Measurements from ENCODE around the gene CCDC107.

The CCDC107 gene

GRCh38 chr9:35682051-35682450, 24.0 kb downstream of the CCDC107 start:
- TF ChIP-seq FOXP2 (optimal IDR thresholded peaks at IDR 0.05; ENCODE audit: borderline replicate concordance, extremely low read depth, extremely low read length, insufficient read depth) (no peak), TAF1 (IDR thresholded peaks at IDR 0.05; ENCODE audit: borderline replicate concordance, insufficient read depth, low read length) (no peak), REST (IDR thresholded peaks at IDR 0.05; ENCODE audit: insufficient read depth in 1 of 2, low read depth in 2 of 2, low read length in 2 of 2) (no peak), POLR2AphosphoS5 (IDR thresholded peaks at IDR 0.05; ENCODE audit: low read depth, low read length) (no peak), SIN3A (IDR thresholded peaks at IDR 0.05; ENCODE audit: borderline replicate concordance, insufficient read depth, low read length) (no peak)

GRCh38 chr9:35682520-35683315, 24.6 kb downstream of the CCDC107 start:
- no peak for TF ChIP-seq FOXP2 (optimal IDR thresholded peaks at IDR 0.05; ENCODE audit: borderline replicate concordance, extremely low read depth, extremely low read length, insufficient read depth)
- TF ChIP-seq TAF1 (IDR thresholded peaks at IDR 0.05; ENCODE audit: borderline replicate concordance, insufficient read depth, low read length) = no peak
- TF ChIP-seq SIN3A (IDR thresholded peaks at IDR 0.05; ENCODE audit: borderline replicate concordance, insufficient read depth, low read length) = no peak
- TF ChIP-seq REST (IDR thresholded peaks at IDR 0.05; ENCODE audit: insufficient read depth in 1 of 2, low read depth in 2 of 2, low read length in 2 of 2) = no peak
- no peak for TF ChIP-seq POLR2AphosphoS5 (IDR thresholded peaks at IDR 0.05; ENCODE audit: low read depth, low read length)

GRCh38 chr9:35683323-35683722, 25.2 kb downstream of the CCDC107 start:
- no peak for TF ChIP-seq SIN3A (IDR thresholded peaks at IDR 0.05; ENCODE audit: borderline replicate concordance, insufficient read depth, low read length)
- no peak for TF ChIP-seq REST (IDR thresholded peaks at IDR 0.05; ENCODE audit: insufficient read depth in 1 of 2, low read depth in 2 of 2, low read length in 2 of 2)
- TF ChIP-seq POLR2AphosphoS5 (IDR thresholded peaks at IDR 0.05; ENCODE audit: low read depth, low read length) = no peak
- TF ChIP-seq FOXP2 (optimal IDR thresholded peaks at IDR 0.05; ENCODE audit: borderline replicate concordance, extremely low read depth, extremely low read length, insufficient read depth) = no peak
- TF ChIP-seq TAF1 (IDR thresholded peaks at IDR 0.05; ENCODE audit: borderline replicate concordance, insufficient read depth, low read length) = no peak

GRCh38 chr9:35684921-35685320, 26.8 kb downstream of the CCDC107 start:
- TF ChIP-seq FOXP2 (optimal IDR thresholded peaks at IDR 0.05; ENCODE audit: borderline replicate concordance, extremely low read depth, extremely low read length, insufficient read depth) (no peak), POLR2AphosphoS5 (IDR thresholded peaks at IDR 0.05; ENCODE audit: low read depth, low read length) (no peak), TAF1 (IDR thresholded peaks at IDR 0.05; ENCODE audit: borderline replicate concordance, insufficient read depth, low read length) (no peak), SIN3A (IDR thresholded peaks at IDR 0.05; ENCODE audit: borderline replicate concordance, insufficient read depth, low read length) (no peak), REST (IDR thresholded peaks at IDR 0.05; ENCODE audit: insufficient read depth in 1 of 2, low read depth in 2 of 2, low read length in 2 of 2) (no peak)

Data from PFSK-1 (cell line).